ENCODE measurements around the gene FRMPD4.

- TF ChIP-seq CTCF (IDR thresholded peaks at IDR 0.05) = no peak
- TF ChIP-seq POLR2A (IDR thresholded peaks at IDR 0.05) = no peak
Measured at GRCh38 chrX:12153741-12154140, 15.5 kb downstream of the FRMPD4 start.

Measured in lower leg skin (tissue), 3 donors.